H9 (cell line): ENCODE measurements around the gene FAM81B. TPM values are rescaled to one million over a fixed set of nuclear protein-coding genes. Genes with fewer than 3 reads are reported as not detected.

ENCODE experiments used
- DNase-seq: peaks from one replicate; pipeline ENCODE4 v3.0.0-alpha.2; 2017
- H2AFZ ChIP-seq: one replicate; pipeline ENCODE4 v1.6.1; 2013; ENCODE audit warnings: mild to moderate bottlenecking, low read length, control low read depth, moderate library complexity
- H2AK5ac ChIP-seq: 2 replicates; pipeline ENCODE4 v1.6.1; 2013; ENCODE audit warnings: low read length, control low read depth, mixed read lengths; ENCODE audit not compliant: insufficient read length
- H2BK120ac ChIP-seq: one replicate; pipeline ENCODE4 v1.6.1; 2013; ENCODE audit warnings: low read depth, mild to moderate bottlenecking, low read length, control low read depth, inconsistent platforms; ENCODE audit not compliant: poor library complexity, severe bottlenecking
- H2BK12ac ChIP-seq: 2 replicates; pipeline ENCODE4 v1.6.1; 2013; ENCODE audit warnings: low read length, control low read depth, mixed read lengths, low read depth; ENCODE audit not compliant: insufficient read length
- H2BK15ac ChIP-seq: 2 replicates; pipeline ENCODE4 v1.6.1; 2013; ENCODE audit warnings: low read depth, low read length, control low read depth
- H2BK20ac ChIP-seq: one replicate; pipeline ENCODE4 v1.6.1; 2013; ENCODE audit warnings: low read depth, mild to moderate bottlenecking, low read length, control low read depth, inconsistent platforms; ENCODE audit not compliant: poor library complexity, severe bottlenecking
- H2BK5ac ChIP-seq: 2 replicates; pipeline ENCODE4 v1.6.1; 2013; ENCODE audit warnings: low read length, control low read depth, mixed read lengths; ENCODE audit not compliant: insufficient read length
- H3K14ac ChIP-seq: 2 replicates; pipeline ENCODE4 v1.6.1; 2013; ENCODE audit warnings: low read length, control low read depth; ENCODE audit not compliant: insufficient read depth
- H3K18ac ChIP-seq: 2 replicates; pipeline ENCODE4 v1.6.1; 2013; ENCODE audit warnings: low read depth, mild to moderate bottlenecking, mixed read lengths, low read length, control low read depth; ENCODE audit not compliant: insufficient read length
- H3K23ac ChIP-seq: 2 replicates; pipeline ENCODE4 v1.6.1; 2013; ENCODE audit warnings: low read length, control low read depth, mixed read lengths, low read depth; ENCODE audit not compliant: insufficient read length
- H3K23me2 ChIP-seq: 2 replicates; pipeline ENCODE4 v1.6.1; 2013; ENCODE audit warnings: low read depth, mild to moderate bottlenecking, mixed read lengths, low read length, control low read depth; ENCODE audit not compliant: insufficient read length, poor library complexity, severe bottlenecking
- H3K27ac ChIP-seq: 2 replicates; pipeline ENCODE4 v1.5.1; 2013; ENCODE audit warnings: low read length, control low read depth, mixed read lengths, low read depth; ENCODE audit not compliant: insufficient read length
- H3K27me3 ChIP-seq: 2 replicates; pipeline ENCODE4 v1.6.1; 2013; ENCODE audit warnings: low read length, control low read depth, inconsistent platforms; ENCODE audit not compliant: insufficient read depth
- H3K4ac ChIP-seq: 2 replicates; pipeline ENCODE4 v1.6.1; 2013; ENCODE audit warnings: low read depth, mild to moderate bottlenecking, control low read depth, inconsistent platforms, low read length, moderate library complexity
- H3K4me1 ChIP-seq: 2 replicates; pipeline ENCODE4 v1.6.1; 2013; ENCODE audit warnings: low read length, control low read depth, inconsistent platforms; ENCODE audit not compliant: insufficient read depth
- H3K4me2 ChIP-seq: 2 replicates; pipeline ENCODE4 v1.6.1; 2013; ENCODE audit warnings: low read length, control low read depth, mixed read lengths; ENCODE audit not compliant: insufficient read length, insufficient read depth
- H3K56ac ChIP-seq: 2 replicates; pipeline ENCODE4 v1.6.1; 2013; ENCODE audit warnings: low read depth, mild to moderate bottlenecking, mixed read lengths, low read length, control low read depth; ENCODE audit not compliant: insufficient read length
- H3K79me1 ChIP-seq: 2 replicates; pipeline ENCODE4 v1.6.1; 2013; ENCODE audit warnings: low read depth, mild to moderate bottlenecking, moderate library complexity, low read length, control low read depth, inconsistent platforms; ENCODE audit not compliant: insufficient read depth, poor library complexity, severe bottlenecking
- H3K79me2 ChIP-seq: 2 replicates; pipeline ENCODE4 v1.6.1; 2013; ENCODE audit warnings: low read length, control low read depth, inconsistent platforms; ENCODE audit not compliant: insufficient read depth
- H3K9ac ChIP-seq: 2 replicates; pipeline ENCODE4 v1.6.1; 2013; ENCODE audit warnings: low read length, control low read depth, mixed read lengths; ENCODE audit not compliant: insufficient read length; ENCODE audit errors: extremely low read depth
- H3K9me3 ChIP-seq: one replicate; pipeline ENCODE4 v1.6.1; 2013; ENCODE audit warnings: low read depth, low read length, inconsistent platforms; ENCODE audit not compliant: control insufficient read depth
- H3T11ph ChIP-seq: one replicate; pipeline ENCODE4 v1.6.1; 2013; ENCODE audit warnings: mild to moderate bottlenecking, low read length, control low read depth, inconsistent platforms
- H4K20me1 ChIP-seq: one replicate; pipeline ENCODE4 v1.6.1; 2013; ENCODE audit not compliant: control insufficient read depth, insufficient read length, insufficient read depth
- H4K5ac ChIP-seq: 2 replicates; pipeline ENCODE4 v1.6.1; 2013; ENCODE audit warnings: low read depth, mild to moderate bottlenecking, mixed read lengths, low read length, control low read depth; ENCODE audit not compliant: insufficient read length
- H4K8ac ChIP-seq: replicated peaks from 2 replicates; pipeline ENCODE4 v1.6.1; 2013; ENCODE audit warnings: low read length, control low read depth, mixed read lengths, low read depth; ENCODE audit not compliant: insufficient read length
- H4K91ac ChIP-seq: 2 replicates; pipeline ENCODE4 v1.6.1; 2013; ENCODE audit warnings: low read depth, mild to moderate bottlenecking, moderate library complexity, mixed read lengths, low read length, control low read depth; ENCODE audit not compliant: insufficient read length
- H3K27ac Mint-ChIP-seq, 3 experiments: 2 replicates in 2 of 3; 3 replicates in 1 of 3; pipeline ENCODE4 v1.8.0; 2020 to 2021; ENCODE audit warnings: mixed read lengths in 3 of 3, mild to moderate bottlenecking in 1 of 3, moderate library complexity in 1 of 3
- H3K27me3 Mint-ChIP-seq: 2 replicates; pipeline ENCODE4 v1.8.0; 2021; ENCODE audit warnings: low read depth, mild to moderate bottlenecking, moderate library complexity, mixed read lengths
- H3K36me3 Mint-ChIP-seq, 3 experiments: 2 replicates in 2 of 3; 3 replicates in 1 of 3; pipeline ENCODE4 v1.8.0; 2020 to 2021; ENCODE audit warnings: low read depth in 3 of 3, mixed read lengths in 3 of 3; ENCODE audit not compliant: insufficient read depth in 1 of 3
- H3K4me1 Mint-ChIP-seq, 2 experiments: 2 replicates each; pipeline ENCODE4 v1.8.0; 2020; ENCODE audit warnings: mixed read lengths in 2 of 2
- H3K4me3 Mint-ChIP-seq, 2 experiments: 2 replicates in 1 of 2; 3 replicates in 1 of 2; pipeline ENCODE4 v1.8.0; 2020 to 2021; ENCODE audit warnings: mild to moderate bottlenecking in 2 of 2, mixed read lengths in 2 of 2, moderate library complexity in 1 of 2
- H3K9me3 Mint-ChIP-seq, 2 experiments: 2 replicates in 1 of 2; 3 replicates in 1 of 2; pipeline ENCODE4 v1.8.0; 2020; ENCODE audit warnings: mild to moderate bottlenecking in 2 of 2, mixed read lengths in 2 of 2, moderate library complexity in 1 of 2
- WGBS: extraction: QIAGEN DNeasy Blood & Tissue Kit; methylation state at CpG from one replicate; pipeline ENCODE4 v1.1.7; 2013; ENCODE audit warnings: missing lambda C conversion rate, low lambda C conversion rate, mixed read lengths; ENCODE audit not compliant: insufficient read length; ENCODE audit errors: extremely low coverage; 5-methylcytosine and 5-hydroxymethylcytosine counted together
- total RNA-seq: library from RNA; stranded (reverse); gene quantifications from 2 replicates; pipeline ENCODE4 v1.2.1, GENCODE V29; 2021
- TF ChIP-seq, protein P1 (sequence below): fragments of 200-600 bp; sonication (generic); conservative IDR thresholded peaks from 3 replicates; pipeline ENCODE4 v1.8.0; 2021; ENCODE audit warnings: antibody characterized with exemption, mild to moderate bottlenecking

FAM81B gene
- total RNA-seq, 1 experiment from 2014 or later: not detected

DNA sequence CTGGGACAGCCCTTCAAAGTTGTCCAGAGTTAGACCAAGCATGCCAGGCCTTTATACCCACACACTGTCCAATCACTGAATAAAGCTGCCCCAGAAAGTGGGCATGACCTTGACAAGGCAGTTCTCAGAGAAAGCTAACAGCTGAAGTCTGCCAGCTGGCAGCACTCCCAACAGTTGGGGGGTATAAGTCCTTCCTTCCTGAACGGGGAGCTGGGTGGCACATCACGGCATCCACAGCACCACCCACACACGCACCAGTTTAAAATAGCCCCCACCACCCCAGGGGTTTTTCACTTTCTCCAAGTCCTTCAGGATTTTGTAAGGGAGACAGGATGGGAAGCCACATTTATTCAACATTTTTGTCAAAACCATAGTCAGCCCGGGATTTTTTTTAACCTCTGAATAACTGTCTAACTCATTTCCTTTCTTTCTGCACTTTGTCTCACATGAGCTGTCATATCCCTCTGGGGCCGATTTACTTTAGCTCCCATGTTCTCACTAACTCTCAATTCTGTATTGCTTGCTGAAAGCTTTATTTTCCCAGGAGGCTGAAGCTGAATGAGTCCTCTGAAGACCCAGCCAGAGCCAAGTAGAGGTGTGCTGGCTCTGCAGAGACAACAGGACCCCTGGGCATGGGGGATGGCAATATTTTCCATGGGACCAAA lies 15.4 kb downstream of the FAM81B start:
- H3K4me3 Mint-ChIP-seq: no peak overlapping the region
- H3K4me1 ChIP-seq: no peaks in the 10 kb centered on the region; the same call in 1 of the 2 replicates
- no CpG with 5 or more reads among the region's 5 CpGs for WGBS
- H3K79me1 ChIP-seq: no peaks in the 10 kb centered on the region
- no peak overlapping the region for H2BK5ac ChIP-seq
- H3K18ac ChIP-seq: no peak overlapping the region
- H3K27ac ChIP-seq: no peak overlapping the region
- H3K4me1 Mint-ChIP-seq: peaks cover 8 to 11% of the 10 kb centered on the region in 2 experiments
- H3K56ac ChIP-seq: no peak overlapping the region
- H2AK5ac ChIP-seq: no peak overlapping the region
- H3K79me2 ChIP-seq: no peaks in the 10 kb centered on the region
- H2BK15ac ChIP-seq: no peak overlapping the region
- peaks cover 0 to 5% of the 10 kb centered on the region in 2 experiments; a peak in 4 of 5 replicates for H3K9me3 Mint-ChIP-seq
- no peaks in the 10 kb centered on the region for H3K23me2 ChIP-seq
- H3K9me3 ChIP-seq: no peaks in the 10 kb centered on the region
- no peak overlapping the region for H4K8ac ChIP-seq
- H4K5ac ChIP-seq: no peak overlapping the region
- no peak overlapping the region for H3T11ph ChIP-seq
- no peak overlapping the region for H4K91ac ChIP-seq
- no peak overlapping the region for H3K23ac ChIP-seq
- H4K20me1 ChIP-seq: no peaks in the 10 kb centered on the region
- H2BK20ac ChIP-seq: no peak overlapping the region
- no peaks in the 10 kb centered on the region for H3K27me3 Mint-ChIP-seq
- no peak overlapping the region for H2BK120ac ChIP-seq
- H2AFZ ChIP-seq: no peak overlapping the region
- no peak overlapping the region for H3K14ac ChIP-seq
- H3K27me3 ChIP-seq: no peaks in the 10 kb centered on the region
- TF ChIP-seq, protein P1, sequence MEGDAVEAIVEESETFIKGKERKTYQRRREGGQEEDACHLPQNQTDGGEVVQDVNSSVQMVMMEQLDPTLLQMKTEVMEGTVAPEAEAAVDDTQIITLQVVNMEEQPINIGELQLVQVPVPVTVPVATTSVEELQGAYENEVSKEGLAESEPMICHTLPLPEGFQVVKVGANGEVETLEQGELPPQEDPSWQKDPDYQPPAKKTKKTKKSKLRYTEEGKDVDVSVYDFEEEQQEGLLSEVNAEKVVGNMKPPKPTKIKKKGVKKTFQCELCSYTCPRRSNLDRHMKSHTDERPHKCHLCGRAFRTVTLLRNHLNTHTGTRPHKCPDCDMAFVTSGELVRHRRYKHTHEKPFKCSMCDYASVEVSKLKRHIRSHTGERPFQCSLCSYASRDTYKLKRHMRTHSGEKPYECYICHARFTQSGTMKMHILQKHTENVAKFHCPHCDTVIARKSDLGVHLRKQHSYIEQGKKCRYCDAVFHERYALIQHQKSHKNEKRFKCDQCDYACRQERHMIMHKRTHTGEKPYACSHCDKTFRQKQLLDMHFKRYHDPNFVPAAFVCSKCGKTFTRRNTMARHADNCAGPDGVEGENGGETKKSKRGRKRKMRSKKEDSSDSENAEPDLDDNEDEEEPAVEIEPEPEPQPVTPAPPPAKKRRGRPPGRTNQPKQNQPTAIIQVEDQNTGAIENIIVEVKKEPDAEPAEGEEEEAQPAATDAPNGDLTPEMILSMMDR: no peak
- no peak for DNase-seq
- H3K4ac ChIP-seq: no peak overlapping the region
- H3K9ac ChIP-seq: no peak overlapping the region
- H3K36me3 Mint-ChIP-seq: peaks cover 0 to 4% (median 2%) of the 10 kb centered on the region in 3 experiments; a peak in 2 of 7 replicates
- H3K4me2 ChIP-seq: no peak overlapping the region
- H2BK12ac ChIP-seq: no peak overlapping the region
- H3K27ac Mint-ChIP-seq: no peak overlapping the region
